HS-27A (cell line): Measurements from ENCODE around the gene UPP2.

ENCODE experiments used
- DNase-seq: peaks from one replicate; pipeline ENCODE4 v3.0.0-alpha.2; 2012; ENCODE audit warnings: low read depth, missing footprints

UPP2 gene

DNA sequence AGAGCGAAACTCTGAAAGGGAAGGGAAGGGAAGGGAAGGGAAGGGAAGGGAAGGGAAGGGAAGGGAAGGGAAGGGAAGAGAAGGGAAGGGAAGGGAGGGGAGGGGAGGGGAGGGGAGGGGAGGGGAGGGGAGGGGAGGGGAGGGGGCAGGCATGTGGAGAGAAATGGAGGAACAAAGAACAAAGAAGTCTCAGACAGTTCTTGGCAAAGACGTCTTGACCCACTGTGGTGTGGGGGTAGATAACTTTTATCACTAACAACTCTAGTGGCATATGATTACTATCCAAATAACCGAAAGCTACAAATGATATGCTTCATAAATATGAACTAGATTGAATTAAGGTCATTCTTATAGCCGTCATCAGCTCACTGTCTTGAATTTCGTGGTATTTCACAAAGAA is 3.2 kb downstream of the UPP2 start:
- no peak for DNase-seq

DNA sequence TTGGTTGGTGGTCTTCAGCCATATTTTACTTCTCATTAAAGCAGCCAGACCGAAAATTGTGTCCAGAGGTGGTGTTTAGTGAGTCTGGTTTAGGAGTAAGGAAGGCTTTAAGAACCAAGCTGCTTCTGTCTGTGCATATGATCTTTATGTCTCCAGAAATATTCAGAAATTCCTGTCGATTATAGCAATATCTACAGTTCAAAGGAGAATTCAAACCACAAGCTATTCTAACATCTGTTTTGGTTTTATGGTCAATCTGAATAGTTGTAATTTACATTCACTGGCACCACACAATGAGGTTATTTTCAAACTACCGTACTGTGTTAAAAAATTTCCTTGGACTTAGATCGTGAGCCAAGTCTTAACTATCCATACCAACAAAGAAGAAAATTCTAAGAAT is 11.3 kb downstream of the UPP2 start:
- no peak for DNase-seq

DNA sequence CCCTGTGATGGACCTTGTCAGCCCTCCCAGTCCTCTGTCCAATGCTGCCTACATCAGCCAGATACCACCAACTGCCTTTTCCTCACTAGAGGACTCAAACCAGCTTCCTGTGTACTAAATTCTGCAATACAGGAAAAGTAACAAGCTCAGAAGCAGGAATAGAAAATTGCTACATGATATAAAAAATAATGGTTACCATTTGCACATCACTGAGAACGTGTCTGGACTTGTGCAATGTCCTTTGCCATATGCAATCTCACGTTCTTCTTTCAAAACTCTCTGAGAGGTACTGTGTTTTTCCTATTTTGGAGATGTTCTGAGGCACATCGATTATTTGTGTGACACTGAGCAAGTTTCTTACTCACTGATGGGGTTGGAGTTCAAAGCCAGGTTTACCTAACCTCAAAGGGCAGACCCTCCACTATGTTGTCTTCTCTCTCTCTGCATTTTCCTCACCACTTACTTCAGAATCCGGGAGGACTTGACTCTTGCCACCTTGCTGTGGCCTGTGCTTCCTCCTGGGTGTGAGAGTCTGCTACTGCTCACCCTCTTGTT is 12.1 kb downstream of the UPP2 start:
- no peak for DNase-seq

DNA sequence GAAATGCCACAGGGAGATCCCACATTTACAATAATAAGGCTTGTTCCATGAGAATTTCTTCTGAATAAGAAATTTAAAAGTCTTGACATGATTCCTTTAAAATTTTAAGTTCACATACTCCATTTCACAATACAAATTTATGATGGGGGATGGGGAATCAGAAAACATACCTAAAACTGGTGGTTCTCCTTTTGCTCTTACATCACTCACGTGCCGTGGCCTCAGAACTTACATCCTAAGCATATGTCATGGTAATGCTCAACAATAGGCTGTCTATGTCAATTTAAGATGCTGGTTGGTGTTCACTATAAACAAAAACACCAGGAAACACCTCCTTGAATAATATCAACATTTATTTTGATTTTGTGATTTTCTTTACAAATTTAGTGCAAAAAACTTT is 12.8 kb downstream of the UPP2 start:
- no peak for DNase-seq

DNA sequence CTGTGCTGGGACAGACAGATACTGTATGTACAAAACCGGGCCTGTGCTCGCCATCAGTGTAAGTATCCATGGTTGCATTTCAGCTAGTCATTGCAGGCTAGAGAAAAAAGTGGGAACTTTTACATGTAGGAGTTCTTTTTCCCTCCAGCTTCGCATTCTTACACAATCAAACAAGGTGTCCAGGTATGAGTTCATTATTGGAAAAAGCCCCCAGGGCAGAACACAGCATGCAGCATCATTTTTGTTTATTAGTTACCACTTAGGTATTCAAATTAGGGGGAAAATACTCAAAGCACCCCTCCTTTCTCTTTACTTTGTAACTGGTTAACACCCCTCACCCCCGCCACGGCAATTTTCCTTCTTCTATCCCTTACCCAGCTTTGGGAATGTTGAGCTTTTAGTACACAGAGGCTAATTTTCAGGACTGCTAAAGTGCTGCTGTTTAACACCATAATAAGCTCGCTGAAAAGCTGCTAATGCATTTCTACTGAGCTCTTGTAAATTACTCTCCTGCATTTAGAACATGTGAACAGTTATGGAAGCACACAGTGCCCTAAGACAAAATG is 13.6 kb downstream of the UPP2 start:
- no peak for DNase-seq

DNA sequence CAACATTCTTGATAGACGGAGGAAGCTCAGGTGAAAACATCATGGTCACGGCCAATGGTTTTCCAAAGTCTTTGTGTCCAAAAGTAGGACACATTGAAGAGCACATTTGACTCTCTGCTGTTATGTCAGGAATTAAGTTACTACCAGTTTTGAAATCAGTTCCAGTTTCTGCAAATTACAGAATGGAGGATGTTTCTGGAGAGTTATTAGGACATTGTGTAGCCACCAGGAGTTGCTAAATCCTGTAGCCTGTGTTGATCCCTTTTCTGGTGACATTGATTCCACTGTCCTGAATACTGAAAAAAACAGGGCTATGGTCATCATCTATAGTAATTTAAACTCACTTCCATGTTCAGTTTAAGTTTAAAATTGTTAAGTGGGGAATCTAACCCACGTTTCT is 15.3 kb downstream of the UPP2 start:
- DNase-seq, result no peak

DNA sequence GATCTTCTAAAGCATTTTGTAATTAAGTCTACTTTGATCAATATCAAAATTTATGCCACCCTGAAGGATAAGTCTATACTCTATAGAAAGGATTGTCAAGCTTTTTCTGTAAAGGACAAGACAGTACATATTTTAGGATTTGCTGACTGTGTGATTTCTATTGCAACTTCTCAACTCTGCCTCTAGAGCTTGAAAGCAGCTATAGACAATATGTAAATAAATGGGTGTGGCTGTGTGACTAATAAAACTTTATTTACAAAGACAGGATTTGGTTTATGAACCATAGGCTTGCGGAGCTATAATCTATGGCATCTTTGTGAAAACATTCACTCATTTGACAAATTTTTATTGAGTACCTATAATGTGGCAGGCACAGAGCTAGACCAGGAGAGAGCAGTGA is 18.4 kb downstream of the UPP2 start:
- no peak for DNase-seq

DNA sequence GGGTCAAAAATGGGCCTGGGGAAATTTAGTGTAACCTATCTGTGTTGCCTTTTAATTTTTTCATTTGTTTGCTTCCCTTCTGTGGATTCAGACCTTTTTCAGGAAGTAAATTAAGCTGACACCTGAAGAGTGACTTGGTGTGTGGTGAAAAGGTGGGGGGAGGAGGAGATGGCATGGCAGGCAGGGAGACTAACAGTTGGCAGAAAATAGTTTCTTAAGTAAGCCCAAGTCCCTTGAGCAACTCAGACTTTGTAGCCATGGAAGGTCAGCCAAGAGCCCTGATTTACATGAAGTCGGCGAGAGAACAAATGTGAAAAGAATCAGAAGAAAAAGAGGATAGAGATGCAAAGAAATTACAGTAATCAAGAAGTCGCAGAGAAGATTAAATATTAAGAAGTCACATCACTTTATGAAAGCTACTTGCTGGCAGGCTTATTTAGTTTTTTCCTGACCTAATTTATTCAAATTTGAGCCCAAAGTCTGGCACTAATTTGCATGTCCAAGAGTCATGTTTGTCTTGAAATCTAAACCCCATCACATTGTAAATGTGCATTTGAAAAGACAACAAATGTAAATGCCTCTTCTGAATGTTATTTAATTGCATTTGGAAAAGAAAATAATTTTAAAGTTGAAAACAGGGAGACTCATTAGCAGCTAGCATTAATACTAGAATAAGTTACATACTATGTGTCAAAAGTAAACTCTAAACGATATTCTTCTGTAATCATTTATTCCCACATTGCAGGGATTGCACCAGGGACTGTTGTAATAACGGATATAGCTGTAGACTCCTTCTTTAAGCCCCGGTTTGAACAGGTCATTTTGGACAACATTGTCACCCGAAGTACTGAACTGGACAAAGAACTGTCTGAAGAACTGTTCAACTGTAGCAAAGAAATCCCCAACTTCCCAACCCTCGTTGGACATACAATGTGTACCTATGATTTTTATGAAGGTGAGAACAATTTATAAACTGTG is 19.3 kb downstream of the UPP2 start:
- DNase-seq, result no peak

DNA sequence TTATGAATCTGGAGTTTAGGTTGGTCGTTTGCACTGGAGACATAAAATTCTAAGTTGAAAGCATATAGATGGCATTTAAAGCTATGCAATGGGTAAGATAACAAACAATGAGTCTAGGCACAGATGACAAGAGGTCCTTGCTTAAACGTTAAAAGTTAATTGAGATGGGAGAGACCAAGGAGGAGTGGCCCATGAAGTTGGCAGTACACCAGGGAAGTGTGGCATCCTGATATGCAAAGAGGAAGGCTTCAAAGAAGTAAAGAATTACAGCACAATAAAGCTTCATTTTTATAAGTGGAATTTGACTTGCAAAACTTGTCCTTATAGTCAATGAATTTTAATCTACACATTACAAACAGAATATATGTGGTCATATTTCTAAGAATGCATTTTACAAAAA is 23.2 kb downstream of the UPP2 start:
- no peak for DNase-seq

DNA sequence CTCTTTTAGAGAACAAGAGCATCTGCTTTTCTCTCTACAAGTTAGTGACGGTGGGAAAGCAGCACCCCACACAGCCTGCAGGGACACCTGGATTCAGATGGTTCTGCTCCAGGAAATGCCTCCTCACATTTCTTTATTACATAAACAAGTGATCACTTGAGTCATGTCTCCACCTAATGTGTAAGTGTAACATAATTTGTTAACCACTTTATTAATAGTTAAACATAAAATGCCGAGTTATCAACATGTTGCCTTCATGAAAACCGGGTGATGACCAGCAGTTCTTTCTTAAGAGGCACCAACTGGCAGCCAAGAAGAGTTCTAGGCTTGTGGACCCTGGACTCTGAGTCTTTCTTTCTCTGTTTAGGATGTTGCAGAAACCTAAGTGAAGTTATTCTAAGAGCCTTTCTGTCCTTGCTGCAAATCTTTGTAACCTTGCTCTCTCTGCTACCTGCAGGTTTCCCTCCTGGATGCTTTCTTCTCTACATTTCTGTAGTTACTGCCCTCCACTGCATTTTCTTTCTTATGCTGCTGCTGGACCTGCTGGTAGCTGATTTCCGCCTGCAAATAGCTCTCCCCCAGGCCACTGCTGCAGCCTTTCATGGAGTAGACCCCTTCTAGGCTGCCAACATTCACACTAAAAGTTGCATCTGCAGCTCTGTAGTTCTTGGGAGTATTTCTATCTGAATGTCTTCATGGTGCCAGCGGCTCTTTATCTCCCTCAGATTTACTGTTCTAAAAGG is 24.3 kb downstream of the UPP2 start:
- DNase-seq, result no peak

DNA sequence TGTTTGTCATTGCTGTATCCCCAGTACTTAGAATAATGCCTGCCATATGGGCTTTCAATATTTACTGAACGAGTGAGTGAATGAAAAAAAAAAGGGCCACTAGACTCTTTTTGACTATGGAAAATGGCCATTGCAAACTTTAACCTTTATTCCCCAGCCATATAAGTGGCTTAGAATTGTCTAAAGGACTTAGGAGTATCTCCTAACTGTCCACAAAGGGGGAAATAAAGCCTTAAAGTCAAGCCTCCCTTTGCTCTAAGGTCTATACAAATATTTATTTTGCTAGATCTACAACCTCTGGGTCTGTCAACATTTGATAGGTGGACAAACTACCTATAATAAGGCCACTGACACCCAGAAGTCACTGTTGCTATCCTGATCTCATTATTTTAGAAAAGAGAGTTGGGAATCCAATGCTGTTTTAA is 25.7 kb downstream of the UPP2 start:
- DNase-seq, result no peak

DNA sequence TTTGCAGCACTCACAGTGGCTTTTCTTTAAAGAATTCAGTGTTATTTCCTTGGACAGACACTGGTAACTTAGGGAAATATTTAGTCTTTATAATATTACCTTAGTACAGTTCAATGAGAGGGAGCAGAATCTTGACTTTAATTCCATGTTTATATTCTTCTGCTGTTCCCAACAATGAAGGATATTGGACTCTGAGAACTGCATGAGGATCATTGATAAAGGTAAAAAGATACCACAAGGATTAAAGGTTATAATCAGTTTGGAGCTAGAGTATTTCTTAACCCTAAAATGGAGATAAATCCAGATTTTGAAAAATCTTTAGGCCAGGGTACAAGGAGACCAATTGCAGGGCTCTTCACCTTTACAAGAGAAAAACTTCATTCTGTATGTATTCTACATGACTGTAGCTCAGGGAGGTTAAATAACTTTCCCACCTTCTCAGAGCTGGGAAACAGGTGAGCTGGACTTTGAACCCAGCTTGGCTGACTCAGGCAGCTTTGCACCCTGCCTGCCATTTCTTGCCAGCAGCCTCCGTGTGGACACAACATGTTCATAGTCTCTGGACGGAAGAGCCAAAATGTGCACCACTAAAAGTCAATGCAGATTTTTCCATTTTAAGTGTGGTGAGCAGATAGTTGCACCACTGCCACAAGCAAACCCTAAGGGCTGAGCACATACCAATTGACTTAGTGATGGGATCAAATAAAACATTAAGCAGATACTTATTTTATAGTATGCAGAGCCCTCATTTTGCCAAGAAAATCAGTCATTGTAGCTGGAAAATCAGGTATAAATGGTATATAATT is 26.7 kb downstream of the UPP2 start:
- no peak for DNase-seq

DNA sequence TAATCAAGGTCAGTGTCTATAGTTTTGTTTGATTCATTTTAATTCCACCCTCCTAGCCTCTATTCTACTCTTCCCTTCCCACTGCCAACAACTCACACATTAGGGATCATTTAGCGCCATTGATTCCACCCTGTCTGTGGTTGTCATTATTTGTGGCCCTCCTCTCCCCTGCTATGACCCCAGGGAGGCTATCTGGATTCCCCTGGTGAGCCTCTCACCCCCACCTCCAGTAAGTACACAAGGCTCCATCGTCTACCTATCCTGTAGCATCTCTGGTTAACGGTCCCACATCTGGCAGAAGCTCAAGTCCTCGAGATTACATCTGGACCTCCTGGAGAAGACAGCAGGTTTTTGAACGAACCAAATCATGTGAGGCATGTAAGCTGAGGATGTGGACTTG is 27.4 kb downstream of the UPP2 start:
- no peak for DNase-seq

DNA sequence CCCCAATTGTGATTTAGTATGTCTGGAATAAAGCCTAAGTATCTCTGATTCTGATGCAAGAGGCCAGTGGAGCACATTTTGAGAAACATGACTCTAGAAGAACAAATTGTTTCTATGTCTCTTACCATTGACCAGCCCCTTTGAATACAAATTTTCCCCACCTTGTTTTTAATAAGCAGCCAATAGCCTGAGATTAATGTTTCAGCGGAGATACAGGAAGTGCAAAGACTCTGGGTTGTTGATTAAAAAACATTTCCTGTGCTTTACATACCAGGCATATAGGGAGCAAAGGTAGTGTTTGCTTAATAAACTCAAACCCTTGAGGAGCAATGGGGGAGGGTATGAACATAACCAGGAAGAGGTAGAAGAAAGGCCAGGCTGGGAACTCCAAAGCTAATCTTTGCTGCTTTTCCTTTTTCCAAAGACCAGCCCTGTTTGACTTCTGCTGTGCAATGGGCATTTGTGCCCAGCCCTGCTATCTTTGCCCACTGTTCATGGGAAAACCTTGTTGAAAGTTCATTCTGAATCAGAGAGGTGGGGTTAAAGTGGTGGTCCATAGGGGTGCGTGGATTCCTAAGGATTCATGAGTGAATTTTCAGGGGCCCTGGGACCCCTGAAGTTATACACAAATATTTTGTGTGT is 29.3 kb downstream of the UPP2 start:
- DNase-seq, result no peak

DNA sequence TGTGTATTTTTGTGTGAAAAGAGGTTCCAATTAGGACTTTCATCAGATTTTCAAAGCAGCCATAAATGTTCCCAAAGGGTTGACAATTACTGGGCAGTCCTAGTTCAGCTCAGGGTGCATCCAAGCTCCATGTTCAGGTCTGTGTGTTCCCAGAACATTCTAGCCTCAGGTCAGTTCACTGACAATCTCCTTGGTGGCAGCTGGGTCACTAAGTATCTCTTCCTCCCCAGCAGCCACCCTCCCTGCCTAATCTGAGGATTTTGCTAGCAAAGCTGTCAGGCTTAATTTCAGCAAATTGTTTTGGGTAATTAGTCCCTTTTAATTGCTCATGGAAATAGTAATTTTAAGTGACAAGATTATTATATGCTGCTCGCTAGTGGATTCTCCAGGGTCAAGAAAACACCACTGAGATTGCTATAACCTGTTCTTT is 29.8 kb downstream of the UPP2 start:
- DNase-seq, result no peak

DNA sequence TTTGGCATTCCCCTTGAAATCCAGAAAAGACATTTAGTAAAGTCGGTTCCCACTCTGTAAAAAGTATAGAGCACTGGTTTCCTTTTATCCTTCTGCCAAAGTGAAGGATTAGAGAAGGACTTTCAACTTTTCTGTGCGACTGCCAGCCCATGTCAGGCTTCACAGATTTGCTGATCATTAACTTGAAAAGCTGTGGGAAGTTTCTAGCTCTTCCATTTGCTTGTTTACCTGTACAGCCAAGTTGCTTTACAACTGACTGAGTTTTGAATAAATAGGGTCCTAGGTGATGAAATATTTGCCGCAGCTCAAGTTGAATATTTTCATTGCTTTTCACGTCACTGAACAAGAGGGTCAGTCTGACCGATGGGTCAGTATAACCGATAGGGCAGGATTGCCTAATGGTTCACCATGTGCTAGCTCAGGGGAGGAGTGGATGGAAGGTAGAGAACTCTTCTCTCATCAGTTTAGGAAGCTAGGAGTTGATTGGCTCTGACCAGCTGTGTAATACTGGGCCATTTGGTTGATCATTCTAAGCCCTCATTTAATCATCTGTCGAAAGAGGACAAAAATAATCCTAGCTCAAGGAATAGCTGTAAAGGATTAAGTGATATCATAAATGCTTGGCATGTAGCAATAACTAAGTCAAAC is 30.4 kb downstream of the UPP2 start:
- DNase-seq, result no peak

DNA sequence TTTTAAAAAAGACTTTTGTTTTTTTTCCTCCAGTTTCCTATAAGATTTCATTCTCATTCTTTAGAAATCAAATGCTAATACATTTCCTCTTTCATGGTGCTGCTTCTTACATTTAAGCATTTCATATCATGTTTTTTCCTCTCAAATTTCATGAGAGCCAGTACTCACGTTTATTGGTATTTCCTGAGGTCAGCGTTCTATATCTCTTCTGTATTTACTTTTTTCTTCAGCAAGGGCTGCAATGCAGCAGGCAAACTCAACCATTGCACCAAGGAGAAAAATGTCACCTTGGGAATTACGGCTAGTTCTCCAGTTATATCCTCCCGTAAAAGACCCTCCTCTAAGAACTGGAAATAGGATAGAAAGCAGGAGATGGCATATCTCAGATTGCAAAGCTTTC is 32.4 kb downstream of the UPP2 start:
- DNase-seq, result no peak

DNA sequence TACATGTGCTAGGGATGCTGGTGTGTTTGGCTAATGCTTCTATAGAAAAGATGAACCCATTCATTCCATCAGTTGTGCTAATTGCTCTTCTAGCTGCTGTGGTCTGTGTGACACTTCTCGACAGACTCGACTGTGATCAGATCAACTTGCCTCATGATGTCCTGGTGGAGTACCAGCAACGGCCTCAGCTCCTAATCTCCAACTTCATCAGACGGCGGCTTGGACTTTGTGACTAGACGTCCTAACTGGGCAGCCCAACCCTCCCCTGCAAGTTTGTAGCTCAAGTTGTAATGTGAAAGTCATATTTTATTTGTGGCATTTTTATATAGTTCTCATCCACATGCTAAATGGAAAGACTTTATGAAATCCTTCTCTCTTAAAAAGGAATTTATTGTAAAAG is 33.0 kb downstream of the UPP2 start:
- no peak for DNase-seq

DNA sequence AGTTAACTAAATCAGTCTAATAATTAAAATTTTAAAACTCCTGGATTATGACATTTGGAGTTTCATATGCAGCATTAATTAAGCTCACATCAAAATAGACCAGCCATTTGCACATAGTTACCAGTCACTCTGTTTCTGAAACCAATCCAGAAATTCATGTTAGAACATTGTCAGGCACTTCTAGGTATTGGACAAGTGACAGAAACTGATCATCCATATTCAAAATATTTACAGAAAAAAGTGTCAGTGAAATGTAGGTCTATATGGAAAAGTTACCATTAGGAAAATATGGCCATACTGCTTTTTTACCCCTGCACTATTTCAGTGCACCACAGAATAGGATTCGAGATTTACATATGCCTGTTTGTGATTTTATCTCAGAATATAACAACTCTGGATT is 33.4 kb downstream of the UPP2 start:
- no peak for DNase-seq

DNA sequence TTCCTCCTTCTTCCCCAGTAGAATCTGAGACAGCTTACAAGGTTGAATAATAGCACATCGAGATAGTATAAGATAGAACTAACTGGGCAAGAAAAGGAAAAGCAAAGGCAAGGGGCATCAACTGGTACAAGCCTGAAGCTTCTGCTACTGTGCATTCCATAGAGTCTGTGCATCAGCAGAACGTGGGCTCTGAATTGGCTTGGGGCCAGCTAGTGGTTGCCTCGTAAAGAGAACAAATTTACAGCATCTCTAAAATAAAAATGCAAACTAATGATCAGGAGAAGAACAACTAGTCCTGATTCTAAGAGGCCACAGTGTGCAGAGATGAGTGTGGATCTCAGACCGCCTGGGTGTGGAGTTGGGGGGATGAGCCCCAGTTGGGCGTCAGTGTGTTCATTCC is 36.6 kb downstream of the UPP2 start:
- no peak for DNase-seq

DNA sequence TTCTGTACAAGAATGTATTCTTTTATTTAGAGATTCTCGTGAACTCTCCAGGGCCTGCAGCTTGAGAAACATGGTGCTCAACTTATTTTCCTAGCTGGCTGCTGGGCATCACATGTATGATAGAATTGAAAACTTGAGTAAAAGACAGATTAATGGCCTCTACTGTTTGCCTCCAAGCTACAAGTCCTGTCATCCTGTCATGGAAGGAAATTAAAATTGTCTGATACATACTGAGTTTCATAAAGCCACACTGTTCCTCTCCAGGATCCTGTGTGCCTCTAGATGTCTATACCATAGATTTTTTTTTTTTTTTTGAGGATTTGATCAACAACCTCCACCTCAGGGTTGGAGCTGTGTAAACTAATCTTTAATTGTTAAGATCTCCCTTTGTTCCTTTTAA is 38.5 kb downstream of the UPP2 start:
- DNase-seq, result no peak
